Muscle layer of colon (tissue), 2 donors: ENCODE measurements around the gene LMOD1.

ENCODE experiments used
- H3K27ac ChIP-seq: one replicate; pipeline ENCODE4 v1.7.0; 2013; ENCODE audit warnings: low read depth, mild to moderate bottlenecking, low read length, moderate library complexity
- H3K27me3 ChIP-seq, 2 donors: one replicate each; pipeline ENCODE4 v1.7.0; 2013; ENCODE audit warnings: low read length in 2 of 2, mild to moderate bottlenecking in 2 of 2; ENCODE audit not compliant: insufficient read depth in 2 of 2, control insufficient read depth in 1 of 2
- H3K36me3 ChIP-seq: one replicate; pipeline ENCODE4 v1.7.0; 2013; ENCODE audit warnings: mild to moderate bottlenecking, low read length; ENCODE audit not compliant: insufficient read depth
- H3K4me1 ChIP-seq: one replicate; pipeline ENCODE4 v1.7.0; 2013; ENCODE audit warnings: mild to moderate bottlenecking, low read length; ENCODE audit not compliant: insufficient read depth
- H3K4me3 ChIP-seq, 2 donors: one replicate each; pipeline ENCODE4 v1.7.0; 2013; ENCODE audit warnings: low read length in 2 of 2, low read depth in 1 of 2, mild to moderate bottlenecking in 1 of 2, moderate library complexity in 1 of 2
- H3K9ac ChIP-seq: one replicate; pipeline ENCODE4 v1.7.0; 2013; ENCODE audit warnings: low read length
- H3K9me3 ChIP-seq: one replicate; pipeline ENCODE4 v1.7.0; 2013; ENCODE audit warnings: mild to moderate bottlenecking, low read length
- donor health status: abdominal sarcoma.
- donor health status: Adenocarcinoma of cecum.

Gene LMOD1

DNA sequence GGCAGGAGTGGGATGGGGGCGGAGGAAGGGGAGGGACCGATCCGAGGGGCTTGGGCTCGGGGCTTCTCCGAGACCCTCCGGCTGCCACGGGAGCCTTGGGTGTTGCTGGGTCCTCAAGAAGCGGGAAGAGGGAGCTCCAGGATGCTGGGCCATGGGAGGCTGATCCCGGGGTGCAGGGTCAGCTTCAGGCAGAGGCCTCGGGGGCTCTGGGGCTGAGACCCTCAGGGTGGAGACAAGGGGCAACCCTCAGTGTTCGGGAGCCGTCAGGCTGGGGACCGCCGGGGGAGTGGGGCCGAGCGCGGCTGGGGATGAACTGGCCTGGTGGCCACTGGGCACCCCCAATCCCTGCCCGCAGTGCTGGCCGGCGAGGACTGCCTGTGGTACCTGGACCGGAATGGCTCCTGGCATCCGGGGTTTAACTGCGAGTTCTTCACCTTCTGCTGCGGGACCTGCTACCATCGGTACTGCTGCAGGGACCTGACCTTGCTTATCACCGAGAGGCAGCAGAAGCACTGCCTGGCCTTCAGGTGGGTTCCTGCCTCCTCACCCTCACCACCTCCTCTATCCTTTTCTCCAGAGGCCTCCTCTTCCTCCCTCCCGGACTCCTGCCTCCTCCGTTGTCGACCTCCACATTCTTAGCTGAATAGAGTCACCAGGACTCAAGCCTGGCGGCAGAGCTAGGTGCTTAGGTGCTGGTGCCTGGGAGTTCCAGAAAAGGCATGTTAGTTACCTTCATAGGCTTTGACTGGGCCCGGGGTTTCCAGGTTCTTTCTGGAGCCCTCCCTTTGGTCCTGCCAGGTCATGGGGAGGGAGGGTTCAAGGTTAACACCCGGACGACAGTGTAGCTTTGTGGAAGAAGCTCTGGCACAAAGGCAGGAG, 57.0 kb downstream of the LMOD1 start:
- Histone ChIP-seq H3K4me3 (peak overlapping the region; percentile 69 to 99), H3K27me3 (no peaks in the 10 kb centered on the region), H3K27ac (peak overlapping the region; percentile 66), H3K9me3 (no peaks in the 10 kb centered on the region), H3K36me3 (no peaks in the 10 kb centered on the region), H3K9ac (peak overlapping the region; percentile 40), H3K4me1 (peaks cover 41% of the 10 kb centered on the region)

DNA sequence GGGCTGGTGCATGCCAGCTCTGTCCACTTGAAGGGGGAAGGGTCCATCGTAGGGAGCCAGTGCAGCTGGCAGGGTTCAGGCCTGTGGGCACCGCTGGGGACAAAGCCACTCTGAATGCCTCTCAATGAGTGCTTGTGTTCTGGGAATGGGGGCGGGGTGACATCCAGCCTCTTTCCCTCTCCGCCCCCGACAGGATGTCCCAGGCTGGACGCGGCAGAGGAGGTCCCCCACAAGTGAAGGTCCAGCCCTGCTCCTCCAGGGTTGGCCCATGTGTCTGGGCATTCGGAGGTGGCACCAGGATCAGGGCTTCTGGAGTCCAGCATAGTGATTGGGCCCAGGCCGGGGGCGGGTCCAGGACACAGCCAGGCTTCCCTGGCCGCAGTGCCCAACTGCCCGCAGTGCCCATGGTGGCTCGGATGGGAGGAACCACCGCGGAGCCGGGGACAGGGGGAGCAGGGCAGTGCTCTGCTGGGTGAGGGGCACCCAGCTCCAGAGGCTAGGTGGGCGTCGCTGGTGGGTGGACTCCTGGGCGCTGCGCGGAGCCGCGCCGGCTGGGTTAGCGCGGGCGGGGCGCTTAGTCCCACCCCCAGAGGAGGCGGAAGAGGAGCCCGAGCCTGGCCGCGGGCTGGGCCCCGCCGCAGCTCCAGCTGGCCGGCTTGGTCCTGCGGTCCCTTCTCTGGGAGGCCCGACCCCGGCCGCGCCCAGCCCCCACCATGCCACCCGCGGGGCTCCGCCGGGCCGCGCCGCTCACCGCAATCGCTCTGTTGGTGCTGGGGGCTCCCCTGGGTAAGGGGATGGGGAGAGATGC, 57.9 kb downstream of the LMOD1 start, which contains the start of gene SHISA4:
SHISA4 (plus strand) TSS at position 617 of the 808 bp plus-strand sequence; CDS start at position 714, 97 bp downstream.
- H3K36me3 ChIP-seq: no peaks in the 10 kb centered on the region
- H3K27ac ChIP-seq: peak within 1 kb of the TSS; percentile 66
- peak within 1 kb of the TSS; percentile 40 for H3K9ac ChIP-seq
- H3K27me3 ChIP-seq: no peaks in the 10 kb centered on the region
- no peaks in the 10 kb centered on the region for H3K9me3 ChIP-seq
- H3K4me1 ChIP-seq: peaks cover 44% of the 10 kb centered on the region
- H3K4me3 ChIP-seq: peak within 1 kb of the TSS; percentile 69 to 99

GRCh38 chr1:201887116-201887866, 59.1 kb downstream of the LMOD1 start:
- no peak overlapping the region for H3K27ac ChIP-seq
- H3K9me3 ChIP-seq: no peaks in the 10 kb centered on the region
- no peak overlapping the region for H3K4me3 ChIP-seq
- H3K27me3 ChIP-seq: no peaks in the 10 kb centered on the region
- no peaks in the 10 kb centered on the region for H3K36me3 ChIP-seq
- no peak overlapping the region for H3K9ac ChIP-seq
- H3K4me1 ChIP-seq: peaks cover 37% of the 10 kb centered on the region

- Histone ChIP-seq H3K27ac (no peak overlapping the region), H3K4me1 (peaks cover 35% of the 10 kb centered on the region), H3K9me3 (no peaks in the 10 kb centered on the region), H3K27me3 (no peaks in the 10 kb centered on the region), H3K36me3 (no peaks in the 10 kb centered on the region), H3K9ac (no peak overlapping the region), H3K4me3 (no peak overlapping the region)
Observed at GRCh38 chr1:201886103-201886885, 60.1 kb downstream of the LMOD1 start.

DNA sequence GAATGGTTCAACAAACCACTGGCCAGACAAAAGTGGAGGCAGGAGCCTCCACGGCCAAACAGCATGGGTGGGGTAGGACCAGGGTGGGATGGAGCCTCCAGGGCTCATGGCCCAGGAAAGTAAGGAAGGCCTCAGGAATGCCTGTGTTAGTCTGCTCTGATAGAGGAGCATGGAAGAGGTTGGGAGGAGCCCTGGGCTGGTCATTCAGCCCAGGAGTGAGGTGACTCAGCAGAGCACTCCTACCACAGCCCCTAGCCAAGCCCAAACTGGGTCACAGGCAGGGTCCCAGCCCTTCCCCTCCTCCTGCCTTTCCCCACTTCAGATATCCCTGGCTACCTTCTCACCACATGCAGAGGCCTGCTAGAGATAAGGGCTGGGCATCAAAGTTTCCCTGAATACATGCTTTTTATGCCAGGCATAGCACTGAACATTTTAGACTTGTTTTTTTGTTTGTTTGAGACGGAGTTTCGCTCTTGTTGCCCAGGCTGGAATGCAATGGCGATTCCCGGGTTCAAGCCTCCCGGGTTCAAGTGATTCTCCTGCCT, 60.7 kb downstream of the LMOD1 start:
- no peak overlapping the region for H3K4me3 ChIP-seq
- peaks cover 35% of the 10 kb centered on the region for H3K4me1 ChIP-seq
- no peaks in the 10 kb centered on the region for H3K36me3 ChIP-seq
- no peaks in the 10 kb centered on the region for H3K9me3 ChIP-seq
- no peak overlapping the region for H3K9ac ChIP-seq
- no peak overlapping the region for H3K27ac ChIP-seq
- no peaks in the 10 kb centered on the region for H3K27me3 ChIP-seq

DNA sequence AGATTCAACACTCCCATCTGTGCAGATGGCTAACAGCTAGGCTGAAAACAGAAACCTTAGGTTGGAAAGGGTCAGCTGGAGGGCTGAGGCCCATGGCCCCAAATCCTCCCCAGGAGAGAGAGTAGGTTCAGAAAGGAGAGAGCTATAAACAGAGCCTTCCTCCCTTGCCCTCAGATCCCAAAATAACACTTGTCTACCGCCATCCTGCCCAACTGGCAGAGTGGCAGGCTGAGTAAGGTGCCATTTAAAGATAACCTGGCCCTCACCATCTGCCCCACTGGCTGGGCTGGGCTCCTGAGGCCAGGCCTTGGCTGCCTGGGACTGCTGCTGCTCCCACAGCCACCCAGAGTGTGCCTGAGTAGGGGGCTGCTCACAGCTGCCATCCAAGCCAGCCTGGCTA, 61.9 kb downstream of the LMOD1 start:
- H3K27ac ChIP-seq: no peak overlapping the region

DNA sequence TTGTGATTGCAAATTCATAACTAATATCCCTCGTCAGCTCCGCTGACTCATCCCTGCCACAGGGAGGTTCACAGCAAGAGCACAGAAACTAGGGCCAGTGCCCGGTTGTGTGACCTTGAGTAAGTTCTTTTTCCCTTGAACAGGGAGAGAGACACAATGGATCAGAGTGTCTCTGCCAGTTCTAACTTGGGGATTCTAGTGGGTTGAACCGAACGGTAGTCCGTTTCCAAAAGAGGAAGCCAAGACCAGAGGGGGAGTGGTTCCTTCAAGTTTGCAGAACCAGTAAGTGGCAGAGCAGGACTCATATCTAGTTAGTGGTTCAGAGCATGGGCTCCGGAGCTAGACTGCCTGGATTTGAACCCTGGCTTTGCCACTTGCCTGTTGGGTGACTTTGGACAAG, 62.6 kb downstream of the LMOD1 start:
- H3K36me3 ChIP-seq: no peaks in the 10 kb centered on the region
- H3K4me1 ChIP-seq: peaks cover 26% of the 10 kb centered on the region
- no peak overlapping the region for H3K27ac ChIP-seq
- no peaks in the 10 kb centered on the region for H3K9me3 ChIP-seq
- no peaks in the 10 kb centered on the region for H3K27me3 ChIP-seq
- no peak overlapping the region for H3K9ac ChIP-seq
- no peak overlapping the region for H3K4me3 ChIP-seq

More for the DNA sequence above, 61.9 kb downstream of the LMOD1 start:
- Histone ChIP-seq H3K27me3 (no peaks in the 10 kb centered on the region), H3K4me3 (no peak overlapping the region), H3K9me3 (no peaks in the 10 kb centered on the region), H3K9ac (no peak overlapping the region), H3K36me3 (no peaks in the 10 kb centered on the region), H3K4me1 (peaks cover 30% of the 10 kb centered on the region)

- Histone ChIP-seq H3K36me3 (no peaks in the 10 kb centered on the region), H3K4me1 (peaks cover 27% of the 10 kb centered on the region), H3K27me3 (no peaks in the 10 kb centered on the region), H3K4me3 (no peak overlapping the region), H3K27ac (no peak overlapping the region), H3K9me3 (no peaks in the 10 kb centered on the region), H3K9ac (no peak overlapping the region)
Observed at GRCh38 chr1:201883266-201883665, 63.1 kb downstream of the LMOD1 start.

- Histone ChIP-seq H3K27me3 (no peaks in the 10 kb centered on the region), H3K27ac (no peak overlapping the region), H3K4me1 (peaks cover 25% of the 10 kb centered on the region), H3K9ac (no peak overlapping the region), H3K4me3 (no peak overlapping the region), H3K9me3 (no peaks in the 10 kb centered on the region), H3K36me3 (no peaks in the 10 kb centered on the region)
Observed at GRCh38 chr1:201882665-201883132, 63.6 kb downstream of the LMOD1 start.

- Histone ChIP-seq H3K4me3 (no peak overlapping the region), H3K4me1 (peaks cover 25% of the 10 kb centered on the region), H3K27ac (no peak overlapping the region), H3K9ac (no peak overlapping the region), H3K9me3 (no peaks in the 10 kb centered on the region), H3K27me3 (no peaks in the 10 kb centered on the region), H3K36me3 (peaks cover 3% of the 10 kb centered on the region)
Observed at GRCh38 chr1:201881617-201882016, 64.7 kb downstream of the LMOD1 start.
